Progenitor cell of endocrine pancreas (in vitro differentiated cells): Measurements from ENCODE around the gene DGKK. TPM values are rescaled to one million over a fixed set of nuclear protein-coding genes. Genes with fewer than 3 reads are reported as not detected.

Experiments
- DNase-seq: peaks from one replicate; pipeline ENCODE4 v3.0.0; 2021; ENCODE audit warnings: low spot score; ENCODE audit not compliant: unreplicated experiment
- H3K27ac Mint-ChIP-seq: 2 replicates; pipeline ENCODE4 v1.8.0; 2021; ENCODE audit warnings: mild to moderate bottlenecking, moderate library complexity, mixed read lengths
- H3K27me3 Mint-ChIP-seq: 2 replicates; pipeline ENCODE4 v1.8.0; 2021; ENCODE audit warnings: mixed read lengths
- H3K36me3 Mint-ChIP-seq: 2 replicates; pipeline ENCODE4 v1.8.0; 2022; ENCODE audit warnings: mixed read lengths; ENCODE audit not compliant: insufficient read depth
- H3K4me1 Mint-ChIP-seq: 2 replicates; pipeline ENCODE4 v1.8.0; 2021; ENCODE audit warnings: low read depth, mixed read lengths
- H3K4me3 Mint-ChIP-seq: 2 replicates; pipeline ENCODE4 v1.8.0; 2021; ENCODE audit warnings: low read depth, mild to moderate bottlenecking, moderate library complexity, mixed read lengths
- H3K9me3 Mint-ChIP-seq: 2 replicates; pipeline ENCODE4 v1.8.0; 2021; ENCODE audit warnings: low read depth, mixed read lengths
- CTCF ChIP-seq: fragments of 200-600 bp; sonication (generic); IDR thresholded peaks from one replicate; pipeline ENCODE4 v1.5.0; 2021; ENCODE audit warnings: antibody characterized with exemption, mild to moderate bottlenecking; ENCODE audit not compliant: unreplicated experiment
- total RNA-seq: library from RNA; stranded (reverse); gene quantifications from 2 replicates; pipeline ENCODE4 v1.2.1, GENCODE V29; 2021

Gene DGKK
- total RNA-seq, 1 donor from 2014 or later = 1.1 TPM

DNA sequence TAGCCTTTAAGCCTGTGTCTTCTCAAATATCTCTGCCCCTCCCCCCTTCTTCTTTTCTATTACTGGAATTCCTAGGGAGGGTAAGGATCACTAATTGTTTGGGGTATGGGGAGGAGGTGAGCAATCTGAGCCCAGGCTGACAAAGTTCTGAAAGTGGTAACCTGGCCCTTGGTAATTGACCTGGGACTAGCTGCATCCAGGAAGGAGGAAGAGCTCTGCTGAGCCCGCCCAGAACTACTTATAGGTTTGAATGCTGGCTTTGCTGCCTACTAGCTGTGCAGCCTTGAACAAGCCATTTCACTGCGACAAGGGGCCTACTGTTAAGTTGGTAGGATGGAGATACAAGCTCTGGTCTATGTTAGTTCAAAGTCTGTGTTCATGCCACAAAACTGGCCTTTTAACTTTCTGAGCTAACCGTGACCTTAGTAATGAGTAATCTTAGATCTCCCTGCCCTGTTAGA, 37.8 kb downstream of the DGKK start:
- Mint-ChIP-seq H3K9me3 (peaks cover 9% of the 10 kb centered on the region), H3K4me3 (no peak overlapping the region), H3K27ac (no peak overlapping the region), H3K4me1 (peaks cover 2% of the 10 kb centered on the region), H3K36me3 (no peaks in the 10 kb centered on the region), H3K27me3 (no peaks in the 10 kb centered on the region)
- DNase-seq = no peak
- TF ChIP-seq CTCF = no peak

- no peak for DNase-seq
- Mint-ChIP-seq H3K9me3 (peaks cover 6% of the 10 kb centered on the region), H3K4me1 (peaks cover 2% of the 10 kb centered on the region), H3K27me3 (no peaks in the 10 kb centered on the region), H3K4me3 (no peak overlapping the region), H3K27ac (no peak overlapping the region), H3K36me3 (no peaks in the 10 kb centered on the region)
- no peak for TF ChIP-seq CTCF
Observed at GRCh38 chrX:50431623-50432022, 39.0 kb downstream of the DGKK start.

GRCh38 chrX:50430917-50431575, 39.6 kb downstream of the DGKK start:
- Mint-ChIP-seq H3K36me3 (no peaks in the 10 kb centered on the region), H3K4me1 (peaks cover 2% of the 10 kb centered on the region), H3K9me3 (peaks cover 10% of the 10 kb centered on the region), H3K4me3 (no peak overlapping the region), H3K27ac (no peak overlapping the region), H3K27me3 (no peaks in the 10 kb centered on the region)
- TF ChIP-seq CTCF = no peak
- no peak for DNase-seq

DNA sequence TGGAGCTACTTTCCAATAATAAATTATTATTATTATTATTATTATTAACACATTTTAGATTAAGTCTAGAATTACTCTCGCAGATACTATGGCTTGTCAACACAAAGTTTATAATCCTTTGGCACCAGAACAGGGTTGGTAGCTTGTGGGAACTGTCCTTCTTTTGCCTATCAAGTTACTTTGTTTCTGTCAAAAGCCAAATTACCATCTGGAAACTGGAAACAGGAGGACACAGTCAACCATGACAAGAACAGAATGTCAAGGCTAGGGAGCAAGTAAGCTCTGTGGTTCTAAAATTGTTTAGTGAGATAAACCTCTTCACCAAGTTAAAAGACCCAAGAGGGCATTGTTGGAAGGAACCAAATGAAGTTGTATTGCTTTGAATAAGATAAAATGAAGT, 42.5 kb downstream of the DGKK start:
- Mint-ChIP-seq H3K4me1 (peaks cover 3% of the 10 kb centered on the region), H3K27ac (no peak overlapping the region)

GRCh38 chrX:50407976-50408375, 62.6 kb downstream of the DGKK start:
- H3K27me3 Mint-ChIP-seq = no peaks in the 10 kb centered on the region
- H3K4me3 Mint-ChIP-seq = no peak overlapping the region
- H3K36me3 Mint-ChIP-seq = peaks cover 4% of the 10 kb centered on the region
- no peak for TF ChIP-seq CTCF
- peaks cover 5% of the 10 kb centered on the region for H3K4me1 Mint-ChIP-seq
- DNase-seq = no peak
- H3K9me3 Mint-ChIP-seq = peaks cover 39% of the 10 kb centered on the region
- H3K27ac Mint-ChIP-seq = no peak overlapping the region

More for the DNA sequence above, 42.5 kb downstream of the DGKK start:
- DNase-seq = no peak
- Mint-ChIP-seq H3K36me3 (no peaks in the 10 kb centered on the region), H3K4me3 (no peak overlapping the region), H3K27me3 (no peaks in the 10 kb centered on the region), H3K9me3 (peaks cover 16% of the 10 kb centered on the region)
- TF ChIP-seq CTCF = no peak
